Neural cell (in vitro differentiated cells): Measurements from ENCODE around the gene PCDHGB6. TPM values are rescaled to one million over a fixed set of nuclear protein-coding genes. Genes with fewer than 3 reads are reported as not detected.

Experiments
- H2AFZ ChIP-seq: fragments of 200-600, 300-800 bp; sonication (generic), shearing (Covaris generic); 2 replicates; pipeline ENCODE4 v1.6.0; 2014; ENCODE audit warnings: low read depth, mild to moderate bottlenecking, antibody characterized with exemption, low read length, moderate library complexity
- H3F3A ChIP-seq: fragments of 200-600 bp; shearing (Covaris generic); 2 replicates; pipeline ENCODE4 v1.6.1; 2016; ENCODE audit warnings: mild to moderate bottlenecking, moderate library complexity, mixed read lengths, antibody characterized with exemption, low read length; ENCODE audit not compliant: insufficient read depth, poor library complexity, severe bottlenecking
- H3K27ac ChIP-seq: fragments of 200-600, 300-800 bp; sonication (generic), shearing (Covaris generic); 2 replicates; pipeline ENCODE4 v1.5.1; 2014; ENCODE audit warnings: mild to moderate bottlenecking, low read length, moderate library complexity
- H3K27me3 ChIP-seq: fragments of 300-800, 200-600 bp; sonication (generic), shearing (Covaris generic); 2 replicates; pipeline ENCODE4 v1.6.0; 2014; ENCODE audit warnings: mild to moderate bottlenecking, low read depth, low read length, moderate library complexity; ENCODE audit not compliant: insufficient read depth
- H3K36me3 ChIP-seq: fragments of 300-800, 200-600 bp; sonication (generic), shearing (Covaris generic); 2 replicates; pipeline ENCODE4 v1.5.1; 2014; ENCODE audit warnings: mild to moderate bottlenecking, antibody characterized with exemption, low read length, moderate library complexity; ENCODE audit not compliant: insufficient read depth
- H3K4me2 ChIP-seq: fragments of 300-800, 200-600 bp; sonication (generic), shearing (Covaris generic); 2 replicates; pipeline ENCODE4 v1.6.0; 2014; ENCODE audit warnings: mild to moderate bottlenecking, low read length
- H3K4me3 ChIP-seq: fragments of 300-800, 200-600 bp; sonication (generic), shearing (Covaris generic); 2 replicates; pipeline ENCODE4 v1.5.1; 2014; ENCODE audit warnings: mild to moderate bottlenecking, low read length, moderate library complexity
- H3K79me2 ChIP-seq: fragments of 200-600 bp; shearing (Covaris generic); replicated peaks from 2 replicates; pipeline ENCODE4 v1.6.0; 2014; ENCODE audit warnings: mild to moderate bottlenecking, low read length, moderate library complexity; ENCODE audit not compliant: insufficient read depth
- H3K9ac ChIP-seq: fragments of 300-800, 200-600 bp; sonication (generic), shearing (Covaris generic); 2 replicates; pipeline ENCODE4 v1.6.1; 2016; ENCODE audit warnings: mild to moderate bottlenecking, low read length, mixed read lengths
- H3K9me2 ChIP-seq: fragments of 200-600 bp; shearing (Covaris generic); 2 replicates; pipeline ENCODE4 v1.6.1; 2016; ENCODE audit warnings: mild to moderate bottlenecking, low read length, mixed read lengths; ENCODE audit not compliant: insufficient read depth
- H3K9me3 ChIP-seq: fragments of 200-600, 300-800 bp; sonication (generic), shearing (Covaris generic); 2 replicates; pipeline ENCODE4 v1.6.1; 2016; ENCODE audit warnings: mild to moderate bottlenecking, mixed run types, low read length, moderate library complexity, mixed read lengths
- H4K20me1 ChIP-seq: fragments of 200-600 bp; shearing (Covaris generic); 2 replicates; pipeline ENCODE4 v1.6.1; 2016; ENCODE audit warnings: mild to moderate bottlenecking, mixed run types; ENCODE audit not compliant: insufficient read depth
- EP300 ChIP-seq: fragments of 450-650 bp; conservative IDR thresholded peaks from 2 replicates; pipeline ENCODE4 v1.6.1; 2014; ENCODE audit warnings: antibody characterized with exemption, mild to moderate bottlenecking, moderate library complexity; ENCODE audit not compliant: poor library complexity, severe bottlenecking
- EZH2 ChIP-seq: fragments of 200-600, 300-800 bp; shearing (Covaris generic), sonication (generic); IDR thresholded peaks from 2 replicates; pipeline ENCODE4 v1.6.1; 2014; ENCODE audit warnings: antibody characterized with exemption, low read length, borderline replicate concordance, mild to moderate bottlenecking; ENCODE audit not compliant: insufficient read depth, poor library complexity, severe bottlenecking
- MXI1 ChIP-seq: fragments of 450-650 bp; conservative IDR thresholded peaks from 2 replicates; pipeline ENCODE4 v1.6.1; 2014; ENCODE audit warnings: antibody characterized with exemption, mild to moderate bottlenecking; ENCODE audit not compliant: poor library complexity, severe bottlenecking
- POLR2AphosphoS5 ChIP-seq: IDR thresholded peaks from 2 replicates; pipeline ENCODE4 v1.6.1; 2012
- RAD21 ChIP-seq: fragments of 450-650 bp; conservative IDR thresholded peaks from 2 replicates; pipeline ENCODE4 v1.6.1; 2014; ENCODE audit warnings: antibody characterized with exemption, mild to moderate bottlenecking, moderate library complexity
- SMC3 ChIP-seq: fragments of 450-650 bp; conservative IDR thresholded peaks from 2 replicates; pipeline ENCODE4 v1.6.1; 2014; ENCODE audit warnings: antibody characterized with exemption, mild to moderate bottlenecking, moderate library complexity; ENCODE audit not compliant: poor library complexity
- TAF1 ChIP-seq: IDR thresholded peaks from 2 replicates; pipeline ENCODE4 v1.6.1; 2012; ENCODE audit warnings: low read depth
- polyA plus RNA-seq: library from polyadenylated mRNA; depleted of rRNA; stranded (reverse); fragments of >200 nt; gene quantifications from 2 replicates; pipeline ENCODE4 v1.2.3, GENCODE V29; 2014
- TF ChIP-seq, protein P1 (sequence below): fragments of 450-650 bp; IDR thresholded peaks from 2 replicates; pipeline ENCODE4 v1.5.1; 2014; ENCODE audit warnings: antibody characterized with exemption, mild to moderate bottlenecking, moderate library complexity; ENCODE audit not compliant: poor library complexity, severe bottlenecking
- TF ChIP-seq, protein P2 (sequence below): IDR thresholded peaks from 2 replicates; pipeline ENCODE4 v1.6.1; 2012; ENCODE audit warnings: borderline replicate concordance

The PCDHGB6 gene
- polyA plus RNA-seq, 1 donor from 2014 or later: 29.2 TPM

DNA sequence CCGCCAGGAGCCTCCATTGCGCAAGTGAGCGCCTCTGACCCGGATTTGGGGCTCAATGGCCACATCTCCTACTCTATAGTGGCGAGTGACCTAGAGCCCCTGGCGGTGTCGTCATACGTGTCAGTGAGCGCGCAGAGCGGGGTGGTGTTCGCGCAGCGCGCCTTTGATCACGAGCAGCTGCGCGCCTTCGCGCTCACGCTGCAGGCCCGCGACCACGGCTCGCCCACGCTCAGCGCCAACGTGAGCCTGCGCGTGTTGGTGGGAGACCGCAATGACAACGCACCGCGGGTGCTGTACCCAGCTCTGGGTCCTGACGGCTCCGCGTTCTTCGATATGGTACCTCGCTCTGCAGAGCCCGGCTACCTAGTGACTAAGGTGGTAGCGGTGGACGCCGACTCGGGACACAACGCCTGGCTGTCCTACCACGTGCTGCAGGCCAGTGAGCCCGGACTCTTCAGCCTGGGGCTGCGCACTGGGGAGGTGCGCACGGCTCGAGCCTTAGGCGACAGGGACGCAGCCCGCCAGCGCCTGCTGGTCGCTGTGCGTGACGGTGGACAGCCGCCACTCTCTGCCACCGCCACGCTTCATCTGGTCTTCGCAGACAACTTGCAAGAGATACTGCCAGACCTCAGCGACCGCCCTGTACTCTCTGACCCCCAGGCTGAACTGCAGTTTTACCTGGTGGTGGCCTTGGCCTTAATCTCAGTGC, 1.9 kb downstream of the PCDHGB6 start:
- TF ChIP-seq, protein P1, sequence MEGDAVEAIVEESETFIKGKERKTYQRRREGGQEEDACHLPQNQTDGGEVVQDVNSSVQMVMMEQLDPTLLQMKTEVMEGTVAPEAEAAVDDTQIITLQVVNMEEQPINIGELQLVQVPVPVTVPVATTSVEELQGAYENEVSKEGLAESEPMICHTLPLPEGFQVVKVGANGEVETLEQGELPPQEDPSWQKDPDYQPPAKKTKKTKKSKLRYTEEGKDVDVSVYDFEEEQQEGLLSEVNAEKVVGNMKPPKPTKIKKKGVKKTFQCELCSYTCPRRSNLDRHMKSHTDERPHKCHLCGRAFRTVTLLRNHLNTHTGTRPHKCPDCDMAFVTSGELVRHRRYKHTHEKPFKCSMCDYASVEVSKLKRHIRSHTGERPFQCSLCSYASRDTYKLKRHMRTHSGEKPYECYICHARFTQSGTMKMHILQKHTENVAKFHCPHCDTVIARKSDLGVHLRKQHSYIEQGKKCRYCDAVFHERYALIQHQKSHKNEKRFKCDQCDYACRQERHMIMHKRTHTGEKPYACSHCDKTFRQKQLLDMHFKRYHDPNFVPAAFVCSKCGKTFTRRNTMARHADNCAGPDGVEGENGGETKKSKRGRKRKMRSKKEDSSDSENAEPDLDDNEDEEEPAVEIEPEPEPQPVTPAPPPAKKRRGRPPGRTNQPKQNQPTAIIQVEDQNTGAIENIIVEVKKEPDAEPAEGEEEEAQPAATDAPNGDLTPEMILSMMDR: no peak
- TF ChIP-seq MXI1: no peak
- no peak for TF ChIP-seq POLR2AphosphoS5
- no peak for TF ChIP-seq EZH2
- TF ChIP-seq, protein P2, sequence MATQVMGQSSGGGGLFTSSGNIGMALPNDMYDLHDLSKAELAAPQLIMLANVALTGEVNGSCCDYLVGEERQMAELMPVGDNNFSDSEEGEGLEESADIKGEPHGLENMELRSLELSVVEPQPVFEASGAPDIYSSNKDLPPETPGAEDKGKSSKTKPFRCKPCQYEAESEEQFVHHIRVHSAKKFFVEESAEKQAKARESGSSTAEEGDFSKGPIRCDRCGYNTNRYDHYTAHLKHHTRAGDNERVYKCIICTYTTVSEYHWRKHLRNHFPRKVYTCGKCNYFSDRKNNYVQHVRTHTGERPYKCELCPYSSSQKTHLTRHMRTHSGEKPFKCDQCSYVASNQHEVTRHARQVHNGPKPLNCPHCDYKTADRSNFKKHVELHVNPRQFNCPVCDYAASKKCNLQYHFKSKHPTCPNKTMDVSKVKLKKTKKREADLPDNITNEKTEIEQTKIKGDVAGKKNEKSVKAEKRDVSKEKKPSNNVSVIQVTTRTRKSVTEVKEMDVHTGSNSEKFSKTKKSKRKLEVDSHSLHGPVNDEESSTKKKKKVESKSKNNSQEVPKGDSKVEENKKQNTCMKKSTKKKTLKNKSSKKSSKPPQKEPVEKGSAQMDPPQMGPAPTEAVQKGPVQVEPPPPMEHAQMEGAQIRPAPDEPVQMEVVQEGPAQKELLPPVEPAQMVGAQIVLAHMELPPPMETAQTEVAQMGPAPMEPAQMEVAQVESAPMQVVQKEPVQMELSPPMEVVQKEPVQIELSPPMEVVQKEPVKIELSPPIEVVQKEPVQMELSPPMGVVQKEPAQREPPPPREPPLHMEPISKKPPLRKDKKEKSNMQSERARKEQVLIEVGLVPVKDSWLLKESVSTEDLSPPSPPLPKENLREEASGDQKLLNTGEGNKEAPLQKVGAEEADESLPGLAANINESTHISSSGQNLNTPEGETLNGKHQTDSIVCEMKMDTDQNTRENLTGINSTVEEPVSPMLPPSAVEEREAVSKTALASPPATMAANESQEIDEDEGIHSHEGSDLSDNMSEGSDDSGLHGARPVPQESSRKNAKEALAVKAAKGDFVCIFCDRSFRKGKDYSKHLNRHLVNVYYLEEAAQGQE: no peak
- TF ChIP-seq TAF1: no peak
- no peak for TF ChIP-seq SMC3
- TF ChIP-seq EP300: no peak
- TF ChIP-seq RAD21: no peak
- peaks cover 53% of the 10 kb centered on the region for H3K9me3 ChIP-seq
- H3F3A ChIP-seq: peaks cover 9% of the 10 kb centered on the region
- H3K36me3 ChIP-seq: peaks cover 49% of the 10 kb centered on the region
- H3K9me2 ChIP-seq: no peaks in the 10 kb centered on the region
- no peak overlapping the region for H3K9ac ChIP-seq
- H3K4me2 ChIP-seq: no peak overlapping the region
- H3K27ac ChIP-seq: no peak overlapping the region
- peaks cover 44% of the 10 kb centered on the region for H3K79me2 ChIP-seq
- H3K27me3 ChIP-seq: no peaks in the 10 kb centered on the region
- H4K20me1 ChIP-seq: no peaks in the 10 kb centered on the region
- H2AFZ ChIP-seq: no peak overlapping the region
- peak overlapping the region; percentile 66 for H3K4me3 ChIP-seq

DNA sequence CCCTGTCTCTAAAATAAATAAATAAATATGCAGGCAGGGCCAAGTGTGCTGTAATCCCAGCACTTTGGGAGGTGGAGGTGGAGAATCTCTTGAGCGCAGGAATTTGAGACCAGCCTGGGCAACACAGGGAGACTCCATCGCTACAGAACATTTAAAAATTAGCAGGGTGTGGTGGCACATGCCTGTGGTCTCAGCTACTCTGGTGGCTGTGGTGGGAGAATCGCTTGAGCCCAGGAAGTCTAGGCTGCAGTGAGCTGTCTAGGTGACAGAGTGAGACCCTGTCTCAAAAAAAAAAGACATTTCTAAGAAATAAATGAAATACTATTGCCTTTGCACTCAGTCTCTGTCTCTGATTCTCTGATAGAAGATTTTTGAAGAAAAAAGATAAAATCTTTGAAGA, 3.8 kb downstream of the PCDHGB6 start:
- Histone ChIP-seq H3K9ac (no peak overlapping the region), H3K79me2 (peaks cover 53% of the 10 kb centered on the region), H2AFZ (no peak overlapping the region), H3K27ac (no peak overlapping the region), H3K9me3 (peaks cover 66% of the 10 kb centered on the region), H3K36me3 (peaks cover 67% of the 10 kb centered on the region), H3K9me2 (no peaks in the 10 kb centered on the region), H3K4me3 (peak overlapping the region; percentile 66), H4K20me1 (no peaks in the 10 kb centered on the region), H3K27me3 (no peaks in the 10 kb centered on the region), H3F3A (peaks cover 9% of the 10 kb centered on the region), H3K4me2 (peak overlapping the region; percentile 44)
- no peak for TF ChIP-seq EP300
- TF ChIP-seq EZH2: no peak
- TF ChIP-seq MXI1: no peak
- no peak for TF ChIP-seq SMC3
- TF ChIP-seq, protein P1: no peak
- no peak for TF ChIP-seq TAF1
- TF ChIP-seq POLR2AphosphoS5: no peak
- TF ChIP-seq, protein P2: no peak
